Upper lobe of right lung (tissue), 1 donor: ENCODE results near the gene CLEC4F. TPM values are rescaled to one million over a fixed set of nuclear protein-coding genes. Genes with fewer than 3 reads are reported as not detected.
A peak's percentile ranks its signal among the peaks of the same experiment; 100 is the strongest.

Source experiments
- ATAC-seq: fragments of 200-7000 bp; cut with Tn5 transposase; one replicate; pipeline ENCODE4 v1.9.1; 2020; ENCODE audit warnings: mild to moderate bottlenecking, moderate library complexity
- DNase-seq: peaks from one replicate; pipeline ENCODE4 v3.0.0-alpha.2; 2020
- H3K27ac ChIP-seq: fragments of 200-600 bp; one replicate; pipeline ENCODE4 v1.8.0; 2022
- H3K27me3 ChIP-seq: fragments of 200-600 bp; one replicate; pipeline ENCODE4 v1.8.0; 2022; ENCODE audit warnings: mild to moderate bottlenecking
- H3K36me3 ChIP-seq: fragments of 200-600 bp; one replicate; pipeline ENCODE4 v1.8.0; 2022
- H3K4me1 ChIP-seq: fragments of 200-600 bp; one replicate; pipeline ENCODE4 v1.8.0; 2022
- H3K4me3 ChIP-seq: fragments of 200-600 bp; one replicate; pipeline ENCODE4 v1.8.0; 2022; ENCODE audit warnings: mild to moderate bottlenecking
- H3K9me3 ChIP-seq: fragments of 200-600 bp; one replicate; pipeline ENCODE4 v1.8.0; 2022
- CTCF ChIP-seq: fragments of 200-600 bp; IDR thresholded peaks from one replicate; pipeline ENCODE4 v1.8.0; 2022; ENCODE audit warnings: antibody characterized with exemption
- intact Hi-C: fragments of 100-400 bp; cut with DNase I; formaldehyde crosslinking; loops from one replicate; pipeline ENCODE4 v1.11.0; 2022
- total RNA-seq: library from RNA; stranded (reverse); fragmentation: NEBNext Ultra II Directional; extraction: Animal tissue kit (Norgen Biotek cat#: 25700); gene quantifications from one replicate; pipeline ENCODE4 v1.2.1, GENCODE V29; 2021
- donor health status: DM: no; HTN: yes; CAD: no; lungs with severe emphysema.

The CLEC4F gene
- total RNA-seq, 1 donor from 2014 or later, result 1.2 TPM

- no peak for TF ChIP-seq CTCF
- no peak for ATAC-seq
- no peaks in the 10 kb centered on the region for H3K9me3 ChIP-seq
Observed at GRCh38 chr2:70826696-70827350, 6.4 kb upstream of the CLEC4F start.

GRCh38 chr2:70823249-70823648, 2.9 kb upstream of the CLEC4F start:
- Histone ChIP-seq H3K27ac (no peak overlapping the region), H3K9me3 (no peaks in the 10 kb centered on the region), H3K36me3 (no peaks in the 10 kb centered on the region), H3K27me3 (peaks cover 6% of the 10 kb centered on the region), H3K4me1 (no peaks in the 10 kb centered on the region), H3K4me3 (no peak overlapping the region)
- no peak for DNase-seq
- ATAC-seq, result peak; percentile 19
- intact Hi-C loops, result no loop called here
- TF ChIP-seq CTCF, result no peak

More at GRCh38 chr2:70826696-70827350, 6.4 kb upstream of the CLEC4F start:
- Histone ChIP-seq H3K4me1 (no peaks in the 10 kb centered on the region), H3K36me3 (no peaks in the 10 kb centered on the region), H3K27me3 (no peaks in the 10 kb centered on the region), H3K27ac (no peak overlapping the region), H3K4me3 (no peak overlapping the region)
- DNase-seq, result no peak
- intact Hi-C loops, result no loop called here

GRCh38 chr2:70822843-70823242, 2.4 kb upstream of the CLEC4F start:
- no peaks in the 10 kb centered on the region for H3K36me3 ChIP-seq
- H3K4me3 ChIP-seq, result no peak overlapping the region
- no peak for TF ChIP-seq CTCF
- DNase-seq, result no peak
- intact Hi-C loops, result no loop called here
- H3K27me3 ChIP-seq, result peaks cover 6% of the 10 kb centered on the region
- ATAC-seq, result peak; percentile 21
- H3K9me3 ChIP-seq, result no peaks in the 10 kb centered on the region
- no peak overlapping the region for H3K27ac ChIP-seq
- no peaks in the 10 kb centered on the region for H3K4me1 ChIP-seq

GRCh38 chr2:70817284-70817954, 3.0 kb downstream of the CLEC4F start:
- ATAC-seq, result no peak
- Histone ChIP-seq H3K36me3 (no peaks in the 10 kb centered on the region), H3K4me1 (no peaks in the 10 kb centered on the region), H3K27me3 (peaks cover 10% of the 10 kb centered on the region), H3K9me3 (no peaks in the 10 kb centered on the region), H3K27ac (no peak overlapping the region), H3K4me3 (no peak overlapping the region)
- no peak for DNase-seq
- no peak for TF ChIP-seq CTCF
- intact Hi-C loops, result no loop called here

GRCh38 chr2:70816726-70817125, 3.7 kb downstream of the CLEC4F start:
- intact Hi-C loops, result no loop called here
- H3K27me3 ChIP-seq, result peaks cover 10% of the 10 kb centered on the region
- H3K4me3 ChIP-seq, result no peak overlapping the region
- no peak overlapping the region for H3K27ac ChIP-seq
- no peaks in the 10 kb centered on the region for H3K9me3 ChIP-seq
- DNase-seq, result no peak
- no peaks in the 10 kb centered on the region for H3K4me1 ChIP-seq
- no peaks in the 10 kb centered on the region for H3K36me3 ChIP-seq
- no peak for ATAC-seq
- TF ChIP-seq CTCF, result no peak
